Panc1 (cell line): ENCODE measurements around the gene MOK. TPM values are rescaled to one million over a fixed set of nuclear protein-coding genes. Genes with fewer than 3 reads are reported as not detected.

Source experiments
- ATAC-seq: fragments of 200-7000 bp; cut with Tn5 transposase; 2 replicates; pipeline ENCODE4 v1.9.1; 2020; ENCODE audit warnings: mild to moderate bottlenecking, moderate library complexity
- BruUV-seq: library from RNA; stranded (reverse); fragments of 400-500 nt; replicated peaks from 2 replicates; lab custom pipeline; 2021; lab: Mats Ljungman, UMichigan
- CTCF ChIA-PET: fragments of 300-600 bp; sonication (Branson Sonifier 250); formaldehyde crosslinking; loops from one replicate; lab custom pipeline; 2022; ENCODE audit warnings: antibody characterized with exemption; lab: Charles Lee
- POLR2A ChIA-PET: fragments of 300-600 bp; sonication (Branson Sonifier 250); formaldehyde crosslinking; loops from one replicate; lab custom pipeline; 2022; ENCODE audit warnings: antibody characterized with exemption; lab: Charles Lee
- DNase-seq: peaks from one replicate; pipeline ENCODE4 v3.0.0-alpha.2; 2010; ENCODE audit warnings: low read depth, low spot score
- H3K27ac ChIP-seq: 2 replicates; pipeline ENCODE4 v1.5.1; 2011; ENCODE audit warnings: mild to moderate bottlenecking, low read length, inconsistent platforms
- H3K27me3 ChIP-seq: fragments of 200-500 bp; sonication (Bioruptor generic); 2 replicates; pipeline ENCODE4 v1.6.0; 2014; ENCODE audit warnings: low read length, inconsistent platforms; ENCODE audit not compliant: control insufficient read depth, insufficient read depth
- H3K36me3 ChIP-seq: fragments of 200-500 bp; sonication (Bioruptor generic); 2 replicates; pipeline ENCODE4 v1.5.1; 2014; ENCODE audit warnings: inconsistent platforms, mild to moderate bottlenecking, low read length, moderate library complexity; ENCODE audit not compliant: control insufficient read depth, insufficient read depth
- H3K4me1 ChIP-seq: 2 replicates; pipeline ENCODE4 v1.5.1; 2011; ENCODE audit warnings: inconsistent platforms, mild to moderate bottlenecking, low read length, moderate library complexity; ENCODE audit not compliant: control insufficient read depth, insufficient read depth
- H3K4me3 ChIP-seq, 2 experiments: 2 replicates each; pipeline ENCODE4 v1.5.1; 2011 to 2012; ENCODE audit warnings: low read depth in 2 of 2, low read length in 2 of 2, mild to moderate bottlenecking in 2 of 2, inconsistent platforms in 1 of 2, moderate library complexity in 1 of 2
- H3K9me3 ChIP-seq: fragments of 200-500 bp; sonication (Bioruptor generic); 2 replicates; pipeline ENCODE4 v1.5.1; 2014; ENCODE audit warnings: low read depth, mild to moderate bottlenecking, inconsistent platforms, low read length, moderate library complexity; ENCODE audit not compliant: control insufficient read depth, insufficient read depth
- POLR2AphosphoS5 ChIP-seq: IDR thresholded peaks from 2 replicates; pipeline ENCODE4 v1.6.1; 2012; ENCODE audit warnings: mild to moderate bottlenecking, low read depth, low read length, moderate library complexity
- SIN3A ChIP-seq: IDR thresholded peaks from 2 replicates; pipeline ENCODE4 v1.6.1; 2012; ENCODE audit warnings: low read depth, mild to moderate bottlenecking, low read length, moderate library complexity, borderline replicate concordance; ENCODE audit not compliant: insufficient read depth
- TCF7L2 ChIP-seq: IDR thresholded peaks from 2 replicates; pipeline ENCODE4 v1.6.1; 2011; ENCODE audit warnings: mild to moderate bottlenecking, low read depth, low read length, inconsistent platforms
- in situ Hi-C: cut with HindIII; loops from 2 replicates; pipeline ENCODE4 v1.10.0; 2016; ENCODE audit warnings: low sequenced_read_pairs, low pct_unique_long_range_greater_than_20kb
- intact Hi-C: fragments of 100-400 bp; cut with micrococcal nuclease; formaldehyde crosslinking; loops from one replicate; pipeline ENCODE4 v1.10.0; 2022; ENCODE audit not compliant: unreplicated experiment
- total RNA-seq: library from RNA; stranded (reverse); gene quantifications from one replicate; pipeline ENCODE4 v1.2.1, GENCODE V29; 2021; ENCODE audit not compliant: unreplicated experiment
- TF ChIP-seq, protein P1 (sequence below), 2 experiments: IDR thresholded peaks; 2 replicates each; pipeline ENCODE4 v1.6.1; 2011 to 2012; ENCODE audit warnings: low read depth in 2 of 2, control low read depth in 1 of 2, low read length in 1 of 2, mild to moderate bottlenecking in 1 of 2, moderate library complexity in 1 of 2; ENCODE audit not compliant: insufficient read depth in 1 of 2
- TF ChIP-seq, protein P2 (sequence below): fragments of 450-650 bp; IDR thresholded peaks from 2 replicates; pipeline ENCODE4 v1.5.1; 2017; ENCODE audit warnings: mild to moderate bottlenecking

The MOK gene
- total RNA-seq, 1 experiment from 2014 or later = 9.8 TPM

DNA sequence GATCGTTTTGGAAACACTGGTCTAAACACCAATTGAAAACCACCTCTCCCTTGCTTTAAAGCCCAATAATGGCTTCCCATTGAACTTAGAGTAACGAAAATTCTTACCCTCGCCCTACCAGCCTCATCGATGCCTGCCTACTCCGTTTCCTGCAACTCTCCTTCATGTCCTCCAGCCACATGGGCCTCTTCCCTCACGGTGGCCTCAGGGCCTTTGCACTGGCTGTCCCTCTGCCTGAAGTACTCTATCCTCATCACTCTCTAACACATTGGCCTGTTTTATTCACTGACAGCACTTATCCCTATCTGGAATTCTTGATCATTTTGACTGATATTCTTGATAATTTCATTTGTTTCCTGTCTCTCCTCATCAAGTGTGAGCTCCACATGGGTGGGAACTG, 46.8 kb downstream of the MOK start:
- Histone ChIP-seq H3K9me3 (no peaks in the 10 kb centered on the region), H3K4me1 (no peaks in the 10 kb centered on the region), H3K4me3 (no peak overlapping the region), H3K36me3 (no peaks in the 10 kb centered on the region), H3K27ac (no peak overlapping the region), H3K27me3 (no peaks in the 10 kb centered on the region)
- ChIA-PET POLR2A (no interaction called here), CTCF (no interaction called here)
- no TSS peak for BruUV-seq
- in situ Hi-C loops = no loop called here
- DNase-seq (no peak), ATAC-seq (no peak)
- no peak for TF ChIP-seq SIN3A
- TF ChIP-seq TCF7L2 = no peak
- TF ChIP-seq, protein P1, sequence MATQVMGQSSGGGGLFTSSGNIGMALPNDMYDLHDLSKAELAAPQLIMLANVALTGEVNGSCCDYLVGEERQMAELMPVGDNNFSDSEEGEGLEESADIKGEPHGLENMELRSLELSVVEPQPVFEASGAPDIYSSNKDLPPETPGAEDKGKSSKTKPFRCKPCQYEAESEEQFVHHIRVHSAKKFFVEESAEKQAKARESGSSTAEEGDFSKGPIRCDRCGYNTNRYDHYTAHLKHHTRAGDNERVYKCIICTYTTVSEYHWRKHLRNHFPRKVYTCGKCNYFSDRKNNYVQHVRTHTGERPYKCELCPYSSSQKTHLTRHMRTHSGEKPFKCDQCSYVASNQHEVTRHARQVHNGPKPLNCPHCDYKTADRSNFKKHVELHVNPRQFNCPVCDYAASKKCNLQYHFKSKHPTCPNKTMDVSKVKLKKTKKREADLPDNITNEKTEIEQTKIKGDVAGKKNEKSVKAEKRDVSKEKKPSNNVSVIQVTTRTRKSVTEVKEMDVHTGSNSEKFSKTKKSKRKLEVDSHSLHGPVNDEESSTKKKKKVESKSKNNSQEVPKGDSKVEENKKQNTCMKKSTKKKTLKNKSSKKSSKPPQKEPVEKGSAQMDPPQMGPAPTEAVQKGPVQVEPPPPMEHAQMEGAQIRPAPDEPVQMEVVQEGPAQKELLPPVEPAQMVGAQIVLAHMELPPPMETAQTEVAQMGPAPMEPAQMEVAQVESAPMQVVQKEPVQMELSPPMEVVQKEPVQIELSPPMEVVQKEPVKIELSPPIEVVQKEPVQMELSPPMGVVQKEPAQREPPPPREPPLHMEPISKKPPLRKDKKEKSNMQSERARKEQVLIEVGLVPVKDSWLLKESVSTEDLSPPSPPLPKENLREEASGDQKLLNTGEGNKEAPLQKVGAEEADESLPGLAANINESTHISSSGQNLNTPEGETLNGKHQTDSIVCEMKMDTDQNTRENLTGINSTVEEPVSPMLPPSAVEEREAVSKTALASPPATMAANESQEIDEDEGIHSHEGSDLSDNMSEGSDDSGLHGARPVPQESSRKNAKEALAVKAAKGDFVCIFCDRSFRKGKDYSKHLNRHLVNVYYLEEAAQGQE (IDR thresholded peaks at IDR 0.05; ENCODE audit: insufficient read depth in 1 of 2, low read depth in 2 of 2, low read length in 1 of 2) = no peak
- TF ChIP-seq, protein P2, sequence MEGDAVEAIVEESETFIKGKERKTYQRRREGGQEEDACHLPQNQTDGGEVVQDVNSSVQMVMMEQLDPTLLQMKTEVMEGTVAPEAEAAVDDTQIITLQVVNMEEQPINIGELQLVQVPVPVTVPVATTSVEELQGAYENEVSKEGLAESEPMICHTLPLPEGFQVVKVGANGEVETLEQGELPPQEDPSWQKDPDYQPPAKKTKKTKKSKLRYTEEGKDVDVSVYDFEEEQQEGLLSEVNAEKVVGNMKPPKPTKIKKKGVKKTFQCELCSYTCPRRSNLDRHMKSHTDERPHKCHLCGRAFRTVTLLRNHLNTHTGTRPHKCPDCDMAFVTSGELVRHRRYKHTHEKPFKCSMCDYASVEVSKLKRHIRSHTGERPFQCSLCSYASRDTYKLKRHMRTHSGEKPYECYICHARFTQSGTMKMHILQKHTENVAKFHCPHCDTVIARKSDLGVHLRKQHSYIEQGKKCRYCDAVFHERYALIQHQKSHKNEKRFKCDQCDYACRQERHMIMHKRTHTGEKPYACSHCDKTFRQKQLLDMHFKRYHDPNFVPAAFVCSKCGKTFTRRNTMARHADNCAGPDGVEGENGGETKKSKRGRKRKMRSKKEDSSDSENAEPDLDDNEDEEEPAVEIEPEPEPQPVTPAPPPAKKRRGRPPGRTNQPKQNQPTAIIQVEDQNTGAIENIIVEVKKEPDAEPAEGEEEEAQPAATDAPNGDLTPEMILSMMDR = no peak
- TF ChIP-seq POLR2AphosphoS5 = no peak
- intact Hi-C loops = no loop called here

DNA sequence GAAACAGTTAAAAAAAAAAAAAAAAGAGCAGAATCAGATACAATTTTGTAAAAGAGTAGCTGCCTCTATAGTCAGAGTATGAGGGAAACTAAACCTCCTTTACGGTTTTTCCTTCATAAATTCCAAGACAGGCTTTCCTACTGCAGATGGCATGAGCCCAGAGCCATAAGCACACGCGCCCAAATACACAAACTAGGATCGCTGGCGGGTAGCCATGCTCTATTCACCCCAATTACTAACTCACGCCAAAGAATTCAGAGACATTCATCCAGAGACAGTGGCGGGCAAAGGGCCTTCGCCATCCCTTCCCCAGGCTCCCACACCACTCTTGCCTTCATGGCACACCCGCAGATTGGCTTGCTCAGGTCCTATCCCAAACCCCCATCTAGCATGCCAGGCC, 48.2 kb downstream of the MOK start:
- Histone ChIP-seq H3K4me1 (no peaks in the 10 kb centered on the region), H3K27ac (no peak overlapping the region), H3K9me3 (no peaks in the 10 kb centered on the region), H3K27me3 (no peaks in the 10 kb centered on the region), H3K36me3 (no peaks in the 10 kb centered on the region), H3K4me3 (no peak overlapping the region)
- intact Hi-C loops = no loop called here
- in situ Hi-C loops = no loop called here
- BruUV-seq = no TSS peak
- no peak for DNase-seq
- POLR2A ChIA-PET = no interaction called here
- no peak for TF ChIP-seq TCF7L2
- no peak for TF ChIP-seq SIN3A
- TF ChIP-seq, protein P1 (IDR thresholded peaks at IDR 0.05; ENCODE audit: insufficient read depth in 1 of 2, low read depth in 2 of 2, low read length in 1 of 2) = no peak
- ATAC-seq = no peak
- CTCF ChIA-PET = interaction anchor here (0.6 kb wide), 1 partner anchor 159 kb away, joined by 3 read pairs; no protein-coding TSS in a partner anchor
